Measurements from ENCODE around the gene TRIO.
A peak's percentile ranks its signal among the peaks of the same experiment; 100 is the strongest.

The TRIO gene

DNA sequence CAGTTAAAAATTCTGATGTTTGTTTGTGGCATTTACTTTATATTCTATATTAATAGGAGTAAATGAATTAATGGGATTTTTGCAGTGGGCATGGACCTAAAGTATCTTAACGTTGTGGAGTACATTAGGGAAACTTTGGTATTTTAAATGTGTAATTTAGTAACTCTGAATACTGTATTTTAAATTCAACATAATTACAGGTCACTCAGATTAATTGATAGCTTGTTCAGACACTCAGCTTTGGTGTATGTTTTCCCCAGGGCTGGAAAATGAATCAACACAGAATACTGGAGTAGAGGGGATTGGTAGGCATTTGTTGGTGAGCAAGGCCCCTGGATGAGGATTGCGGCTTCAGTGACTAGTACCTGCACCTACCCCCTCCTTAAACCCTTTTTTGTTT, 117.5 kb downstream of the TRIO start:
- peaks cover 16% of the 10 kb centered on the region for H3K27me3 Mint-ChIP-seq
- H3K9me3 Mint-ChIP-seq: peaks cover 5% of the 10 kb centered on the region
- H3K4me1 Mint-ChIP-seq (ENCODE audit: low read depth): peaks cover 16% of the 10 kb centered on the region
- H3K4me3 Mint-ChIP-seq: no peak overlapping the region
- H3K27ac Mint-ChIP-seq: no peak overlapping the region
- H3K36me3 Mint-ChIP-seq (ENCODE audit: low read depth): peaks cover 5% of the 10 kb centered on the region

DNA sequence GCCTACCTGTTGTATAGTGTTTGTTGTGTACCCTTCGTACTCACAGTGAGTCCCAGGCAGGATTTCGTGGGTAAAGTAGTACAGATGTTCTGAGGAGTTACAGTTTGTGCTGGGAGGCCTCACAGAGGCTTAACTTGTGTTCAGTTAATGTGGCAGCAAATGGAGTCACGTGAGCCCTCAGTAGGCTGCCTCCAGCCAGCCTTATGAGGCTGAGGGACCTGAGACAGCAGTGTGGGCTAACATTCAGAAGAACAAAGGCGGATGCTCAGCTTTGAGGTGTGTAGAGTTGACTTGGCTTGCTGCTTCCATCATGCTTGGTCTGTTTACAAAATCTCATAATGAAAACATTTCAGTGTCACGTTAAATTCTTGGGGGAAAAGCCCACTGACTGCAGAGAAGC, 118.1 kb downstream of the TRIO start:
- Mint-ChIP-seq H3K9me3 (peaks cover under 1% of the 10 kb centered on the region), H3K4me3 (no peak overlapping the region), H3K36me3 (ENCODE audit: low read depth) (peaks cover under 1% of the 10 kb centered on the region), H3K27ac (no peak overlapping the region), H3K4me1 (ENCODE audit: low read depth) (peaks cover 17% of the 10 kb centered on the region), H3K27me3 (peaks cover 18% of the 10 kb centered on the region)

DNA sequence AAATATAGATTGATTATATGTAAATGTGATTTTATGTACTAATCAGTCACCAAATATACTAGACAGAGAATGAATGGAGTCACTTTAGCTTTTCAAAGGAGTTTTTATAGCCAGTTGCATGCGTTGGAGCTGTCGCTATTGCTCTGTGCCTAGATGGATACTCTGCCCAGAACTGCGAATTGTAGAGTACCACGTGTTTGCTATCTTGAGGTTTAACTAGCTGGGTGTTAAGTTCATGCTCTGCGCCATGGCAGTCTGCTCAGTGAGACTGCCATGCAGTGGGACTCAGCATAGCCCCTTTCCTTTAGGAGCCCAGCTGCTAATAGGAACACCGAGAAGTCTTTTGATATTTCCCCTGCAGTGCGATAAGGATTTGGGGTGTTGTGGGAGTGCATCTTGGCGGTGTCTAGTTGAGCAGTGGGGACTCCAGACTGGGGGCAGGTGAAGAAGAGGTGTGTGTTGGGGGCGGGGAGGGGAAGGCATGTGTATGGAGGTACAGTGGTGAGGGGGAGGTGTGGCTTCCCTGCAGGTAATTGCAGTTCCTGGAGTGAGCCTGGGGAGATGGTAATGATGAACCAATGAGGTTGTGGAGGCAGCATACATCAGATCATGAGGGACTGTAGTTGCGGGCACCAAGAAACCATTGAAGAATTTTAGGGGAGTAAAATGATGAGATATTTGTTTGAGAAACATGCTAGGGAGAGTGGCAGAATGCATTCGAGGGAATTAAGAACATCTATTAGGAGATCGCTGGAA, 118.9 kb downstream of the TRIO start:
- peaks cover 18% of the 10 kb centered on the region for H3K27me3 Mint-ChIP-seq
- H3K4me1 Mint-ChIP-seq (ENCODE audit: low read depth): peaks cover 17% of the 10 kb centered on the region
- no peaks in the 10 kb centered on the region for H3K36me3 Mint-ChIP-seq (ENCODE audit: low read depth)
- H3K4me3 Mint-ChIP-seq: no peak overlapping the region
- no peak overlapping the region for H3K27ac Mint-ChIP-seq
- H3K9me3 Mint-ChIP-seq: no peaks in the 10 kb centered on the region

- no peaks in the 10 kb centered on the region for H3K9me3 Mint-ChIP-seq
- no peak overlapping the region for H3K27ac Mint-ChIP-seq
- peaks cover 18% of the 10 kb centered on the region for H3K27me3 Mint-ChIP-seq
- H3K4me1 Mint-ChIP-seq (ENCODE audit: low read depth): peaks cover 21% of the 10 kb centered on the region
- H3K4me3 Mint-ChIP-seq: no peak overlapping the region
- H3K36me3 Mint-ChIP-seq (ENCODE audit: low read depth): no peaks in the 10 kb centered on the region
These were observed 120.0 kb downstream of the TRIO start for GRCh38 chr5:14263113-14263512.

DNA sequence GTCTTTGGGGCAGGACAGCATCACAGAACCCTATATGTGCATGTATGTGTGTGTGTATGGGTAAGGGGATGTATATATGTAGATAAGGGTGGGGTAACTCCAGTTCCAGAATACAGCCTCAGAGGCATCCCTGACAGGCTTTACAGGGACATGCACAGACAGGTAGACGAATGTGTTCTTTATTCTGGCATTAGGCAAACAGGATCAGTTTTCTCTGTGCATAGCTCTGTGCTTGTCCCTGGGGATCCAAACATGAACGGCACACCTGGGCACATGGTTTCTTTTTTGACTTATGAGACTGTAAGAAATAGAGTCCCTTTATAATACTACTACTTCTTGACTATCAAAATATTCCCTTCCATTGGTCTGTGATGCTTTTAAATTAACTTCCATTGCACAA, 120.6 kb downstream of the TRIO start:
- peaks cover 27% of the 10 kb centered on the region for H3K4me1 Mint-ChIP-seq (ENCODE audit: low read depth)
- no peak overlapping the region for H3K4me3 Mint-ChIP-seq
- H3K27ac Mint-ChIP-seq: no peak overlapping the region
- H3K36me3 Mint-ChIP-seq (ENCODE audit: low read depth): no peaks in the 10 kb centered on the region
- peaks cover 18% of the 10 kb centered on the region for H3K27me3 Mint-ChIP-seq
- no peaks in the 10 kb centered on the region for H3K9me3 Mint-ChIP-seq

DNA sequence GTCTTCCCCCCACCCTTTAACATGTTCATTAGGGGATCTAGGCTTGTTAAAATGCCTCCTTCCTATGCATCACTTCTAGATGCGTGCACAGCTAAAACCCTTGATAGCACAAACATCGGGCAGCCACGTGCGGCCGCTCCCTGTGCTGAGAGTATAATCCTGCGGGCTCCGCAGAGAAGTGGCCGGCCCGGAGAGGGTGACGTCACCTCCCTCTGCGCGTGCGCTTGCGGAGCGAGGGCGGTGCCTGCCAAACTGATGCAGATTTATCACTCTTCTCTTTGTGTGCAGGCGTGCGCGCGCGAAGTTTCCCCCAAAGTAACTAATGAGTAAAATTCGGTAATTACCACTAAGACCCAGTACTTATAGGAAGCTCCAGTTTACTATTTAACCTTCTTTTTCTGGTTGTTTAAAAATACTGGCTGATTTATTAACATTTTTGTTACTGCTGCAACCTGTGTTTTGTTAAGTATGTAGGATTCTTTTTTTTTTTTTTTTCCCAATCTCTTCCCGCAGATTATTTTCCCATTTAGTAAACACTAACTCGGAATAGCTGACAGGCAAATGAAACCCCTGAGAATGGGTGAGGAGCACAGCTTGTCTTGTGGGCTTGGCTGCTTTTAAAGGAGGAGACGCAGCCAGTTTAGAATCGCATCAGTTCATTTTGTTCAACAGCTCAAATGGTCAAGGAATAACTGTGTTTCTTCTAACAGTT, 121.6 kb downstream of the TRIO start:
- no peaks in the 10 kb centered on the region for H3K9me3 Mint-ChIP-seq
- H3K36me3 Mint-ChIP-seq (ENCODE audit: low read depth): no peaks in the 10 kb centered on the region
- peaks cover 31% of the 10 kb centered on the region for H3K4me1 Mint-ChIP-seq (ENCODE audit: low read depth)
- H3K27ac Mint-ChIP-seq: peak overlapping the region; percentile 61
- H3K4me3 Mint-ChIP-seq: peak overlapping the region; percentile 67
- H3K27me3 Mint-ChIP-seq: peaks cover 18% of the 10 kb centered on the region

GRCh38 chr5:14265570-14265969, 122.4 kb downstream of the TRIO start:
- Mint-ChIP-seq H3K4me3 (no peak overlapping the region), H3K27ac (no peak overlapping the region), H3K9me3 (no peaks in the 10 kb centered on the region), H3K36me3 (ENCODE audit: low read depth) (no peaks in the 10 kb centered on the region), H3K4me1 (ENCODE audit: low read depth) (peaks cover 31% of the 10 kb centered on the region), H3K27me3 (peaks cover 18% of the 10 kb centered on the region)

DNA sequence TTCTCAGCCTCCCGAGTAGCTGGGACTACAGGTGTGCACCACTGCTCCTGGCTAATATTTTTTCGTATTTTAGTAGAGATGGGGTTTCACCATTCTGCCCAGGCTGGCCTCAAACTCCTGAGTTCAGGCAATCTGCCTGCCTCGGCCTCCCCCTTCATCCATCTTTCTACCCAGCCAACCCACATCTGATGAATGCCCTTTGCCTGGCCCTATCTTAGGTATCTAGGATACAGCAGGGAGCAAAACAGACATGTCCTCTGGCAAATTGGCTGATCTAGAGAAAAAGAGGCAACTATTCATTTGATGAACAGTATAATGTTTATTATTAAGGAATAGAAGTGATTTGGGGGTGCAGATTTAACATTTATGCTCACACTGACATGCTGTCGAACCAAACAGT, 123.0 kb downstream of the TRIO start:
- H3K36me3 Mint-ChIP-seq (ENCODE audit: low read depth): no peaks in the 10 kb centered on the region
- H3K4me1 Mint-ChIP-seq (ENCODE audit: low read depth): peaks cover 30% of the 10 kb centered on the region
- H3K27ac Mint-ChIP-seq: no peak overlapping the region
- no peaks in the 10 kb centered on the region for H3K9me3 Mint-ChIP-seq
- H3K4me3 Mint-ChIP-seq: no peak overlapping the region
- peaks cover 18% of the 10 kb centered on the region for H3K27me3 Mint-ChIP-seq

GRCh38 chr5:14266686-14267085, 123.5 kb downstream of the TRIO start:
- H3K27ac Mint-ChIP-seq: no peak overlapping the region
- H3K36me3 Mint-ChIP-seq (ENCODE audit: low read depth): no peaks in the 10 kb centered on the region
- no peaks in the 10 kb centered on the region for H3K9me3 Mint-ChIP-seq
- peaks cover 26% of the 10 kb centered on the region for H3K4me1 Mint-ChIP-seq (ENCODE audit: low read depth)
- peaks cover 18% of the 10 kb centered on the region for H3K27me3 Mint-ChIP-seq
- H3K4me3 Mint-ChIP-seq: no peak overlapping the region

DNA sequence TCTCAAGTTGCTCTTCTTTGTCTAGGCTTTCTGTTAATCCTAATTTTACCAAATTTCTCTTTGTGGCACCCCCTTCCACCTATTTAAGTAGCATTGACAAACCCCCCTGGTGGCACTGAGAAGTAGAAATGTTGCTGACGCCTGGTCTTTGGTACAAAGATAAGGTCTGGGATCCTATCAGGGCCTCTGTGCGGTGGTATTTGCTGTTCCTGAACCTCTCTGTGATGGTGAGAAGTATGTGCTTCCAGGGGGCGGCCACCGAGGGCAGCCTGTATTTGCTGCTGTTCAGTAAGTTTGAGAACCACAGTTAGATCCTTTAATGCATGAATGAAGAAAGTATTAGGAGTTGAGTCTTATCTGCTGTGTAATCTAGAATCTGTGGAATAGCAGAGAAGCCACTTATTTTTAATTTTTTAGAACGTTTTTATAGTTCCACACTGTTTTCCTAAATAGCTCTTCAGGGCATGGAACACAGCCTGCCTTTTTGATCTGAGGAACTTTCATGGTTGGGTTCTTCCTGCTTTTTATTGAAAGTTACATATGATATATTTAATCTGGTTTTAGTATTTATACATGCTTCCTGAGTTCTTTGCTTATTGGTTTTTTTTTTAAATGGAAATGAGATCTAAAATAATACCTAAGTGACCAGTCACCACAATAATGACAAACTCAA, 124.2 kb downstream of the TRIO start:
- no peak overlapping the region for H3K4me3 Mint-ChIP-seq
- peaks cover 16% of the 10 kb centered on the region for H3K27me3 Mint-ChIP-seq
- no peaks in the 10 kb centered on the region for H3K36me3 Mint-ChIP-seq (ENCODE audit: low read depth)
- H3K4me1 Mint-ChIP-seq (ENCODE audit: low read depth): peaks cover 26% of the 10 kb centered on the region
- no peaks in the 10 kb centered on the region for H3K9me3 Mint-ChIP-seq
- no peak overlapping the region for H3K27ac Mint-ChIP-seq

DNA sequence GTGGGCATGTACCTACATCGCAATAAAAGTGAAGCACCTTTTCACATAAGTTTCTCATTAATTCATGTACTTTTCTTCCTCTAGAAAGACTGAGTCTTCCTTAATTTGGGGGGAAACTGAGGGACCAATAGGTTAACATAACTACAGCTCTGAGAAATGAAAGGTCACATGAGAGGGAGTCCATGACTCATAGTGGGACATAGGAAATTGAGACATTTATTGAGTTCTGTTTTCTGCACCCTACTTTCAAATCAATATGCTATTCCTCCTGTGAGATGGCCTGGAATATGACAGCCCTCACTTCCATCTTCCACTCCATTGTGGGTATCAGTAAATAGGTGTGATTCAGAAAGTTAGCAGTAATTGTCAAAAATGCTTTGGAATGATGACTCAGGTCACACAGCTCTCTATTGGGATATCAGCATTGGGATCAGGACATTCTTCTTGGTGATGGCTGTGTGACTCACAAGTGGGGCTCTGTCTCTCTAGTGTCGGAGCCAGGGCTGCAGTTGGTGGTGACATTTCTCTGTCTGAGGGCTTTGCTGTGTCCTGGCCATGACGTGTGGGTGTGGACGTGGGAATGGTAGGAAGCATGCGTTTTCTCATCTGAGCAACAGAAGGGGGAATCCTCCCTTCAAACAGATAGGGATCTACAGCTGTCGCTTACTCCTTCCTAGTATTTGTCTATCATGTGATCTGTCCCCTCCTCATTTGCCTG, 125.0 kb downstream of the TRIO start:
- H3K27me3 Mint-ChIP-seq: peaks cover 10% of the 10 kb centered on the region
- no peak overlapping the region for H3K4me3 Mint-ChIP-seq
- no peaks in the 10 kb centered on the region for H3K36me3 Mint-ChIP-seq (ENCODE audit: low read depth)
- no peaks in the 10 kb centered on the region for H3K9me3 Mint-ChIP-seq
- no peak overlapping the region for H3K27ac Mint-ChIP-seq
- H3K4me1 Mint-ChIP-seq (ENCODE audit: low read depth): peaks cover 26% of the 10 kb centered on the region

GRCh38 chr5:14268738-14269137, 125.6 kb downstream of the TRIO start:
- peaks cover 4% of the 10 kb centered on the region for H3K27me3 Mint-ChIP-seq
- H3K4me1 Mint-ChIP-seq (ENCODE audit: low read depth): peaks cover 26% of the 10 kb centered on the region
- no peak overlapping the region for H3K27ac Mint-ChIP-seq
- H3K4me3 Mint-ChIP-seq: no peak overlapping the region
- no peaks in the 10 kb centered on the region for H3K36me3 Mint-ChIP-seq (ENCODE audit: low read depth)
- no peaks in the 10 kb centered on the region for H3K9me3 Mint-ChIP-seq

GRCh38 chr5:14269395-14269794, 126.3 kb downstream of the TRIO start:
- peaks cover 8% of the 10 kb centered on the region for H3K27me3 Mint-ChIP-seq
- H3K4me3 Mint-ChIP-seq: no peak overlapping the region
- no peaks in the 10 kb centered on the region for H3K36me3 Mint-ChIP-seq (ENCODE audit: low read depth)
- H3K27ac Mint-ChIP-seq: no peak overlapping the region
- no peaks in the 10 kb centered on the region for H3K9me3 Mint-ChIP-seq
- peaks cover 26% of the 10 kb centered on the region for H3K4me1 Mint-ChIP-seq (ENCODE audit: low read depth)

DNA sequence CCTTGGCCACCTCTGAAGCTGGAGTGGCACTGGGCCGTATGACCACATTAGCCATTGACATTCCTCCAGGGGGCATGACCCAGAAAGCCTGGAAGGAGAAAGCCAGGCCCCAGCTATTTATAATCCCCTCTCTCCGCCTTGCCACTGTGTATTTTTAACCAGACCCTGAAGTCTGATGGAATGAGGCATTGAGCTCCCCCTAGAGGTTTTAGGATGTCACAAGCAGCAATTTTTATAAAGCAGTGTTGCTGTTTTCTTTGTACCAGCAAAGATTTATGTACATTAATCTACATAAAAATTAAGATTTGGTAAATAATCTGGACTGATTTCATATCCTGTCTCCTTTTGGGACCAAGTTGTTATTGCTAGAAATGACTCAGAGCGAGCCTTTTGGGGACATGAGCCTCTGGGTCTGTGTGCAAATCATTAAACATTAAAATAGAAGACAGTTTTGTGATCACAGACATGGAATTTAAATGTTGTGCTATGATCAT, 127.1 kb downstream of the TRIO start:
- H3K36me3 Mint-ChIP-seq (ENCODE audit: low read depth): no peaks in the 10 kb centered on the region
- no peak overlapping the region for H3K27ac Mint-ChIP-seq
- H3K27me3 Mint-ChIP-seq: peaks cover 8% of the 10 kb centered on the region
- no peaks in the 10 kb centered on the region for H3K9me3 Mint-ChIP-seq
- H3K4me3 Mint-ChIP-seq: no peak overlapping the region
- peaks cover 19% of the 10 kb centered on the region for H3K4me1 Mint-ChIP-seq (ENCODE audit: low read depth)

Data from stimulated activated naive CD8-positive, alpha-beta T cell treated with anti-CD3 and anti-CD28 coated beads, Interleukin-15, Interleukin-2, amounts not matched to agents 100 ng/mL and 50 ng/mL, for 24 hours (primary cell).